Measurements from ENCODE around the gene PPP2R2B.

Gene PPP2R2B

DNA sequence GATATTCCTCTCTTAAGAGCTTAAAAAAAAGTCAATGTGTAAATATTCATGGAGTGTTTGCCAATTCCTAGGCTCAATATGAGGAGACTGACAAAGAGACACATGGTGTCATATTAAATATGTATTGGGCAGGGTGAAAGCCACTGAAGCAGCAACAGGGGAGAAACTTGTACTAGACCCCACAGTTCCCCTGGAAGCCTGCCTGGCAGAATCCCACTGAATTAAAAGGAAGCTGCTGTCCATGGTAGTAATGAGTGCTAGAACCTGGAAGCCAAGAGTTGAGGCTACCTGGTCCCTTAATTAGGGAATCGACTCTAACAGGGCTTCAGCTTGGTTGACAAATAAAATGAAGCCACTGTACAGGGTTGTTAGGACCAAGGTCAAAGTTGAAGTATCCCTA is 233.2 kb downstream of the PPP2R2B start:
- ChIA-PET CTCF (no interaction called here), POLR2A (no interaction called here)
- TF ChIP-seq L3MBTL2 (conservative IDR thresholded peaks at IDR 0.05) (no peak), HDGF (IDR thresholded peaks at IDR 0.05; ENCODE audit: borderline replicate concordance) (no peak), BHLHE40 (IDR thresholded peaks at IDR 0.05; ENCODE audit: borderline replicate concordance) (no peak), FOXA1 (IDR thresholded peaks at IDR 0.05) (no peak), ARNT (IDR thresholded peaks at IDR 0.05) (no peak), SP1 (IDR thresholded peaks at IDR 0.05) (no peak), FOXK2 (IDR thresholded peaks at IDR 0.05) (no peak), NFRKB (IDR thresholded peaks at IDR 0.05) (no peak), FOXM1 (IDR thresholded peaks at IDR 0.05; ENCODE audit: borderline replicate concordance) (no peak), ZNF384 (IDR thresholded peaks at IDR 0.05) (no peak), LEF1 (IDR thresholded peaks at IDR 0.05; ENCODE audit: borderline replicate concordance) (no peak), ELF4 (IDR thresholded peaks at IDR 0.05) (no peak), SUZ12 (IDR thresholded peaks at IDR 0.05) (no peak), TARDBP (IDR thresholded peaks at IDR 0.05) (no peak), CTBP1 (IDR thresholded peaks at IDR 0.05; ENCODE audit: borderline replicate concordance) (no peak)
- TF ChIP-seq, protein P1, sequence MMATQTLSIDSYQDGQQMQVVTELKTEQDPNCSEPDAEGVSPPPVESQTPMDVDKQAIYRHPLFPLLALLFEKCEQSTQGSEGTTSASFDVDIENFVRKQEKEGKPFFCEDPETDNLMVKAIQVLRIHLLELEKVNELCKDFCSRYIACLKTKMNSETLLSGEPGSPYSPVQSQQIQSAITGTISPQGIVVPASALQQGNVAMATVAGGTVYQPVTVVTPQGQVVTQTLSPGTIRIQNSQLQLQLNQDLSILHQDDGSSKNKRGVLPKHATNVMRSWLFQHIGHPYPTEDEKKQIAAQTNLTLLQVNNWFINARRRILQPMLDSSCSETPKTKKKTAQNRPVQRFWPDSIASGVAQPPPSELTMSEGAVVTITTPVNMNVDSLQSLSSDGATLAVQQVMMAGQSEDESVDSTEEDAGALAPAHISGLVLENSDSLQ (IDR thresholded peaks at IDR 0.05): no peak
- DNase-seq (ENCODE audit: extremely low spot score): no peak

DNA sequence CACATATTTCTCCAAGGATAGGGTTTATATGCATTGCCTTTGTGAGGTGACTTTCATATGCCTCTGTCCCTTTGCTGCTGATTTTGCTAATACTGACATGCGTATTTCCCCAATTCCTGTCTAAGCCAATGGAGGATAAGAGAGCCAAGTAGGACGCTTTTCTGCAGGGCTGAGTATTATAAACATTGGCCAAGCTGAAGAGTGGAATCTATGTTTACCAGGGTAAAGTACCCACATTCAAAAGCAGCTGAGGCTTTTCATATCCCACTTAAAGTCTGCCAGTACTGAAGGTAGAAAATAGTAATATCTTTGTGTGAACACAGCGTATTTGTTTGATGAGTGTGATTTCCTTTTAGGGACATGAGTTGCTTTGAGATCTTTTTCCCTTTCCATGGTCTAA is 233.7 kb downstream of the PPP2R2B start:
- CTCF ChIA-PET: no interaction called here
- TF ChIP-seq BHLHE40 (IDR thresholded peaks at IDR 0.05; ENCODE audit: borderline replicate concordance) (no peak), NFRKB (IDR thresholded peaks at IDR 0.05) (no peak), HDGF (IDR thresholded peaks at IDR 0.05; ENCODE audit: borderline replicate concordance) (no peak), LEF1 (IDR thresholded peaks at IDR 0.05; ENCODE audit: borderline replicate concordance) (no peak), SUZ12 (IDR thresholded peaks at IDR 0.05) (no peak), ARNT (IDR thresholded peaks at IDR 0.05) (no peak), TARDBP (IDR thresholded peaks at IDR 0.05) (no peak), FOXM1 (IDR thresholded peaks at IDR 0.05; ENCODE audit: borderline replicate concordance) (no peak), ZNF384 (IDR thresholded peaks at IDR 0.05) (no peak), ELF4 (IDR thresholded peaks at IDR 0.05) (no peak), FOXA1 (IDR thresholded peaks at IDR 0.05) (no peak), SP1 (IDR thresholded peaks at IDR 0.05) (no peak), CTBP1 (IDR thresholded peaks at IDR 0.05; ENCODE audit: borderline replicate concordance) (no peak)
- TF ChIP-seq, protein P1 (IDR thresholded peaks at IDR 0.05): no peak
- DNase-seq (ENCODE audit: extremely low spot score): no peak
- POLR2A ChIA-PET: no interaction called here

DNA sequence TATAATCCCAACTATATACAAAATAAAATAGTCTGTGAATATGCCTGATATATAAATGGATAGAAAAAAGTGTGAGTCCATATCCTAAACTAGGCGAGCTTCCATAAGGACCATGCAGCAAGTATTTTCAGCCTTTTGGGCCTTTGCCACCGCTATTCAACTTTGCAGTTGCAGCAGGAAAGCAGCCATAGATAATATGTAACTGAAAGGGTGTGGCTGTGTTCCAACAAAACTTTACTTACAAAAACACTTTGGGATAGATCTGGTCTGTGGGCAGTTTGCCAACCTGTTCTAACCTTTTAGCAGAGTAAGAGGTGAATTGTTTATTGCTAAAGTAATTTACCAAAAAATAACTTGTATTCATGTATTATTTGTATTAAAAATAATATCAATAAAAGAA is 234.8 kb downstream of the PPP2R2B start:
- TF ChIP-seq, protein P1 (IDR thresholded peaks at IDR 0.05): no peak
- TF ChIP-seq FOXA1 (IDR thresholded peaks at IDR 0.05) (no peak), L3MBTL2 (conservative IDR thresholded peaks at IDR 0.05) (no peak), FOXK2 (IDR thresholded peaks at IDR 0.05) (no peak), NFRKB (IDR thresholded peaks at IDR 0.05) (no peak), SP1 (IDR thresholded peaks at IDR 0.05) (no peak), CTBP1 (IDR thresholded peaks at IDR 0.05; ENCODE audit: borderline replicate concordance) (no peak), HDGF (IDR thresholded peaks at IDR 0.05; ENCODE audit: borderline replicate concordance) (no peak), LEF1 (IDR thresholded peaks at IDR 0.05; ENCODE audit: borderline replicate concordance) (no peak), FOXM1 (IDR thresholded peaks at IDR 0.05; ENCODE audit: borderline replicate concordance) (no peak), ARNT (IDR thresholded peaks at IDR 0.05) (no peak), TARDBP (IDR thresholded peaks at IDR 0.05) (no peak)
- ChIA-PET POLR2A (no interaction called here), CTCF (no interaction called here)
- no peak for DNase-seq (ENCODE audit: extremely low spot score)

DNA sequence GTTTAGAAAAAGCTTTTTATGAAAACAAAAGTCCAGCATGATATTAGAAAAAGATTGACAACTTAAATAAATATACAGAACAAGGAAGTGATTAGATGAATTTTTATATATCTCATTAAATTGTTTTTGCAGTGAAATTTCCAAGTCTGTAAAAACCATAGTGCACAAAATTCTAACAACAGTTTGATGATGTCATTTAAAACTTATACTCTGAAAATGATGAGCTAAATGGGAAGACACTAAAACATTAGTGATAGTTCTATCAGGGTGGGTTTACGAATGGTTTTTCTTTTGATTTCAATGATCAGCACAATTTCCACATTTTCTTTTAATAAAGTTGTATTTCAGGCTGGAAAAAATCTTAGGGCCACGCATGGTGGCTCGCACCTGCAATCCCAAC is 236.1 kb downstream of the PPP2R2B start:
- ChIA-PET CTCF (interaction anchor here (1.1 kb wide), 1 partner anchor 11 kb away, joined by 3 read pairs; no protein-coding TSS in a partner anchor), POLR2A (no interaction called here)
- DNase-seq (ENCODE audit: extremely low spot score): no peak
- no peak for TF ChIP-seq BHLHE40 (IDR thresholded peaks at IDR 0.05; ENCODE audit: borderline replicate concordance)
- no peak for TF ChIP-seq L3MBTL2 (conservative IDR thresholded peaks at IDR 0.05)
- TF ChIP-seq FOXA1 (IDR thresholded peaks at IDR 0.05): no peak
- no peak for TF ChIP-seq ARNT (IDR thresholded peaks at IDR 0.05)
- TF ChIP-seq, protein P1 (IDR thresholded peaks at IDR 0.05): no peak
- TF ChIP-seq ELF4 (IDR thresholded peaks at IDR 0.05): no peak
- TF ChIP-seq NFRKB (IDR thresholded peaks at IDR 0.05): no peak
- no peak for TF ChIP-seq LEF1 (IDR thresholded peaks at IDR 0.05; ENCODE audit: borderline replicate concordance)
- no peak for TF ChIP-seq HDGF (IDR thresholded peaks at IDR 0.05; ENCODE audit: borderline replicate concordance)
- no peak for TF ChIP-seq SP1 (IDR thresholded peaks at IDR 0.05)
- no peak for TF ChIP-seq SUZ12 (IDR thresholded peaks at IDR 0.05)
- TF ChIP-seq FOXK2 (IDR thresholded peaks at IDR 0.05): no peak
- TF ChIP-seq FOXM1 (IDR thresholded peaks at IDR 0.05; ENCODE audit: borderline replicate concordance): no peak
- TF ChIP-seq ZNF384 (IDR thresholded peaks at IDR 0.05): no peak

DNA sequence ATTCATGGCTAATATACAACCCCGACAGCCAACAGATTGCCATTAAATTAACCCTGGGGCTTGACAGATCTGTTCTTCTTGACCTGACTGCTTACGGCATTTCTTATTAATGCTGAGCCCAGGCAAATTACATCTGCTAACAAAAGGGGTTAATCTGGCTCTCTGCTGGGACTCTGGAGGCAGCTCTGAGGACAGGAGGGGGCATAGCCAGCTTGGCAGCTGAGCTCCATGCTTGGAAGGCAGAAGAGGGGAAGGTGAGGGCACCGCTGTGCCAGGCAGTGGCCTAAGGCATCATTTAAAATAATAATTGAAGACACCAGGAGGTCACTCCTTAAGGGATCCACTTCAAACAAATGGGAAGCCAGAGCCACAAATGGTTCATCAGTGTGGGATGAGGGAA is 236.6 kb downstream of the PPP2R2B start:
- no peak for DNase-seq (ENCODE audit: extremely low spot score)
- ChIA-PET CTCF (interaction anchor here (1.1 kb wide), 1 partner anchor 12 kb away, joined by 3 read pairs; no protein-coding TSS in a partner anchor), POLR2A (no interaction called here)
- TF ChIP-seq TARDBP (IDR thresholded peaks at IDR 0.05) (no peak), L3MBTL2 (conservative IDR thresholded peaks at IDR 0.05) (no peak), ELF4 (IDR thresholded peaks at IDR 0.05) (no peak), FOXM1 (IDR thresholded peaks at IDR 0.05; ENCODE audit: borderline replicate concordance) (no peak), HDGF (IDR thresholded peaks at IDR 0.05; ENCODE audit: borderline replicate concordance) (no peak)
- TF ChIP-seq, protein P1 (IDR thresholded peaks at IDR 0.05): no peak
